MCF 10A (cell line): ENCODE data around the gene ROBO2. TPM values are rescaled to one million over a fixed set of nuclear protein-coding genes. Genes with fewer than 3 reads are reported as not detected.

Experiments used
- BruUV-seq: library from RNA; stranded (reverse); fragments of 400-500 nt; replicated peaks from 2 replicates; lab custom pipeline; 2021; lab: Mats Ljungman, UMichigan
- CTCF ChIA-PET: fragments of 300-600 bp; sonication (Branson Sonifier 250); formaldehyde crosslinking; extraction: SDS; loops from one replicate; lab custom pipeline; 2021; ENCODE audit warnings: antibody characterized with exemption, inconsistent platforms; lab: Yijun Ruan, JAX
- POLR2A ChIA-PET: fragments of 300-600, 350-650 bp; sonication (Branson Sonifier 250); formaldehyde crosslinking; extraction: SDS; loops from one replicate; lab custom pipeline; 2020; ENCODE audit warnings: antibody characterized with exemption, inconsistent platforms; lab: Yijun Ruan, JAX
- DNase-seq: peaks from one replicate; pipeline ENCODE4 v3.0.0-alpha.2; 2018; ENCODE audit not compliant: unreplicated experiment
- H3K27ac Mint-ChIP-seq: one replicate; pipeline ENCODE4 v1.8.0; 2022; ENCODE audit warnings: mild to moderate bottlenecking, low read depth, mixed read lengths; ENCODE audit not compliant: unreplicated experiment
- H3K27me3 Mint-ChIP-seq: one replicate; pipeline ENCODE4 v1.8.0; 2022; ENCODE audit warnings: mixed read lengths; ENCODE audit not compliant: insufficient read depth, unreplicated experiment
- H3K36me3 Mint-ChIP-seq: one replicate; pipeline ENCODE4 v1.8.0; 2022; ENCODE audit warnings: mild to moderate bottlenecking, moderate library complexity, mixed read lengths; ENCODE audit not compliant: insufficient read depth, unreplicated experiment
- H3K4me1 Mint-ChIP-seq: one replicate; pipeline ENCODE4 v1.8.0; 2022; ENCODE audit warnings: mixed read lengths; ENCODE audit not compliant: insufficient read depth, unreplicated experiment
- H3K4me3 Mint-ChIP-seq: one replicate; pipeline ENCODE4 v1.8.0; 2022; ENCODE audit warnings: mild to moderate bottlenecking, moderate library complexity, mixed read lengths; ENCODE audit not compliant: unreplicated experiment
- H3K9me3 Mint-ChIP-seq: one replicate; pipeline ENCODE4 v1.8.0; 2022; ENCODE audit warnings: mixed read lengths; ENCODE audit not compliant: unreplicated experiment
- intact Hi-C: fragments of 100-400 bp; cut with micrococcal nuclease; formaldehyde crosslinking; loops from 2 replicates; pipeline ENCODE4 v1.14.1; 2022
- total RNA-seq: library from RNA; stranded (reverse); gene quantifications from 2 replicates; pipeline ENCODE4 v1.2.3, GENCODE V29; 2022
- TF ChIP-seq, protein P1 (sequence below): fragments of 200-600 bp; IDR thresholded peaks from one replicate; pipeline ENCODE4 v1.8.0; 2022; ENCODE audit warnings: antibody characterized with exemption, mild to moderate bottlenecking; ENCODE audit not compliant: unreplicated experiment

ROBO2 gene
- total RNA-seq, 1 experiment from 2014 or later: not detected

- no TSS peak for BruUV-seq
- no peak overlapping the region for H3K27ac Mint-ChIP-seq
- no peaks in the 10 kb centered on the region for H3K36me3 Mint-ChIP-seq
- intact Hi-C loops: no loop called here
- no peaks in the 10 kb centered on the region for H3K9me3 Mint-ChIP-seq
- no peaks in the 10 kb centered on the region for H3K4me1 Mint-ChIP-seq
- H3K27me3 Mint-ChIP-seq: no peaks in the 10 kb centered on the region
- no peak overlapping the region for H3K4me3 Mint-ChIP-seq
- DNase-seq: no peak
- CTCF ChIA-PET: interaction anchor here (0.6 kb wide), 1 partner anchor 437 kb away, joined by 3 read pairs; no protein-coding TSS in a partner anchor
- TF ChIP-seq, protein P1, sequence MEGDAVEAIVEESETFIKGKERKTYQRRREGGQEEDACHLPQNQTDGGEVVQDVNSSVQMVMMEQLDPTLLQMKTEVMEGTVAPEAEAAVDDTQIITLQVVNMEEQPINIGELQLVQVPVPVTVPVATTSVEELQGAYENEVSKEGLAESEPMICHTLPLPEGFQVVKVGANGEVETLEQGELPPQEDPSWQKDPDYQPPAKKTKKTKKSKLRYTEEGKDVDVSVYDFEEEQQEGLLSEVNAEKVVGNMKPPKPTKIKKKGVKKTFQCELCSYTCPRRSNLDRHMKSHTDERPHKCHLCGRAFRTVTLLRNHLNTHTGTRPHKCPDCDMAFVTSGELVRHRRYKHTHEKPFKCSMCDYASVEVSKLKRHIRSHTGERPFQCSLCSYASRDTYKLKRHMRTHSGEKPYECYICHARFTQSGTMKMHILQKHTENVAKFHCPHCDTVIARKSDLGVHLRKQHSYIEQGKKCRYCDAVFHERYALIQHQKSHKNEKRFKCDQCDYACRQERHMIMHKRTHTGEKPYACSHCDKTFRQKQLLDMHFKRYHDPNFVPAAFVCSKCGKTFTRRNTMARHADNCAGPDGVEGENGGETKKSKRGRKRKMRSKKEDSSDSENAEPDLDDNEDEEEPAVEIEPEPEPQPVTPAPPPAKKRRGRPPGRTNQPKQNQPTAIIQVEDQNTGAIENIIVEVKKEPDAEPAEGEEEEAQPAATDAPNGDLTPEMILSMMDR: no peak
- POLR2A ChIA-PET: no interaction called here
Measured at GRCh38 chr3:77606372-77606771, 566.5 kb downstream of the ROBO2 start.

GRCh38 chr3:77618686-77619085 lies 578.8 kb downstream of the ROBO2 start:
- CTCF ChIA-PET: interaction anchor here (0.6 kb wide), 2 partner anchors 17 to 48 kb away, joined by 3 read pairs; no protein-coding TSS in a partner anchor
- DNase-seq: no peak

GRCh38 chr3:77620009-77620408 lies 580.1 kb downstream of the ROBO2 start:
- H3K9me3 Mint-ChIP-seq: no peaks in the 10 kb centered on the region
- H3K4me1 Mint-ChIP-seq: no peaks in the 10 kb centered on the region
- H3K4me3 Mint-ChIP-seq: no peak overlapping the region
- BruUV-seq: no TSS peak
- peak; percentile 15 for DNase-seq
- H3K27me3 Mint-ChIP-seq: no peaks in the 10 kb centered on the region
- H3K27ac Mint-ChIP-seq: no peak overlapping the region
- ChIA-PET POLR2A (interaction anchor here (0.5 to 0.9 kb wide), 2 partner anchors 17 to 83 kb away, joined by 3 read pairs; no protein-coding TSS in a partner anchor), CTCF (no interaction called here)
- H3K36me3 Mint-ChIP-seq: no peaks in the 10 kb centered on the region
- TF ChIP-seq, protein P1: no peak
- intact Hi-C loops: no loop called here

More at GRCh38 chr3:77618686-77619085, 578.8 kb downstream of the ROBO2 start:
- TF ChIP-seq, protein P1: no peak
- Mint-ChIP-seq H3K27me3 (no peaks in the 10 kb centered on the region), H3K4me1 (no peaks in the 10 kb centered on the region), H3K27ac (no peak overlapping the region), H3K36me3 (no peaks in the 10 kb centered on the region), H3K4me3 (no peak overlapping the region), H3K9me3 (no peaks in the 10 kb centered on the region)
- intact Hi-C loops: no loop called here
- POLR2A ChIA-PET: no interaction called here
- BruUV-seq: no TSS peak

- DNase-seq: no peak
- POLR2A ChIA-PET: no interaction called here
- CTCF ChIA-PET: interaction anchor here (0.7 kb wide), 1 partner anchor 62 kb away, joined by 3 read pairs; no protein-coding TSS in a partner anchor
- no peak overlapping the region for H3K4me3 Mint-ChIP-seq
- intact Hi-C loops: no loop called here
- BruUV-seq: no TSS peak
- H3K9me3 Mint-ChIP-seq: no peaks in the 10 kb centered on the region
- H3K36me3 Mint-ChIP-seq: no peaks in the 10 kb centered on the region
- H3K4me1 Mint-ChIP-seq: no peaks in the 10 kb centered on the region
- no peak overlapping the region for H3K27ac Mint-ChIP-seq
- no peaks in the 10 kb centered on the region for H3K27me3 Mint-ChIP-seq
- TF ChIP-seq, protein P1: no peak
Measured at GRCh38 chr3:77623500-77623899, 583.6 kb downstream of the ROBO2 start.
